T-helper 2 cell (primary cell): ENCODE data around the gene TBCEL.
"Not testable (repeated sequence)": the region's sequence is repeated elsewhere in the genome, so short reads cannot be mapped to it uniquely, and the experiment has no call there.

Experiments
- DNase-seq, 5 experiments: peaks; one replicate each; pipeline versions ENCODE4 v3.0.0 to v3.0.0-alpha.2; 2012 to 2022
- total RNA-seq, 2 donors: gene quantifications; one replicate each; lab custom pipeline; 2026; lab: John Stamatoyannopoulos, UW

The TBCEL gene
- 6.9 to 11.4 reads per million in 2 donors for total RNA-seq

DNA sequence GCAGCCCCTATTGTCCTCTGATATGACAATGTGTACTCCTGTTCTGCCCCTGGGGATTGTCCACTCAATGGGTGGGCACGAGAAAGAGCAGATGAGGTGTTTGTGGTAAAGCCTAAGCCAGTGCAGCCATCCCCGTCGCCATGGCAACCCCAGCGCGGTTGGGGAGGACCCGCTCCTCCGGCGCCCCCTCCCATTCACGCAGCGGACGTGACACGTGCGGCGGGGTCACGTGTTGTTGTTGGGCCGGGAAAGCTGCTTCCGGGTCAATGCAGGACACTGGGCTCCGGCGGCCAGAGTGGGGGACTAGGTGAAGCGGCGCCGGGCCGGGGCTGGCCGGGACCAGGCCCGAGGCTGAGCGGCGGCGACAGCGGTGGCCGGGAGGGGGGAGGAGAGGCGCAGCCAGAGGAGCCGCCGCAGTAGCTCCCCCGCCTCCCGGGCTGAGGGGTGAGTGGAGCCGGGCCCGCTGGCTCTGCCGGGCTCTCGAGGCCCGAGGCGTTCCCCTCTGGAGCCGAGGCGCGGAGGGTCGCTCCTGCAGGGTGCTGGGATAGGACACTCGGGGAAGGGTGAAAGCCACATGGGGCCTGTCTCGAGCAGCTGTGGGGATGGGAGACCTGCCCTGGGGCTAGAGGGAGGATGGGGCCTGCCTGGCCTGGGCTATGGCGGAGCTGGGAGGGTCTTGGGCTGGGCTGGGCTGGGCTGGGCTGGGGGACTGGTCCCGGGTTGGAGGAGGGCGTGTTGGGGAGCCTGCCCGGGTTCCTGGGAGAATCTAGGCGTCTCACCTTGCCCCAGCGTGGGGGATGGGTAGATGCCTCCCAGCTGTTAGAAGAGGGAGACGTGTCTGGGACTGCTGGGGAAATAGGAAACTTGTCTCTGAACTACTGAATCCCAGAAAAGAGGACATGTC lies at the start of gene TBCEL:
Gene TBCEL, plus strand, starts transcription at position 255 of the 904 bp plus-strand sequence. CDS start 21,589 bp downstream, outside the sequence.
- peak; percentile 42 to 90 (median 66) for DNase-seq

- DNase-seq: no peak
Measured at GRCh38 chr11:120974466-120974865, 49.4 kb upstream of the TBCEL start.

- DNase-seq: no peak
Measured at GRCh38 chr11:120974965-120975364, 48.9 kb upstream of the TBCEL start.

- DNase-seq: no peak
Measured at GRCh38 chr11:120977266-120978137, 46.4 kb upstream of the TBCEL start.

DNA sequence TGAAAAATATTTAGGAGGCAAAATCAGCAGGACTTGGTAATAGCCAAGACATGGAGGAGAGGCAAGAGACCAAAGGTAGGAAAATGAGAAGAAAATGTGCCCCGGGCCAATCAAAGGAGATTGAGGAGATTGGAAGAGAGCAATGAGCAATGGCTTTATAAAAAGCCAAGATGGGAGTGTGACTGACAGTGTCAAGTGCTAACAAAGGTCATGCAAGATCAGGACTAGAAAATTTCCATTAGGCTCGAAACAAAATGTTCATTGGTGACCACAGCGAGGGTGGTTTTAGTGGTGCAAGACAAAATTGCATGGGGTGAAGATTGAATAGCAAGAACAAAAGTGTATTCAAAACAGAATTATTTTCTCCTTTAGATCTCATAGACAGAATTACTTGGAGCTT lies 45.2 kb upstream of the TBCEL start:
- no peak for DNase-seq

DNA sequence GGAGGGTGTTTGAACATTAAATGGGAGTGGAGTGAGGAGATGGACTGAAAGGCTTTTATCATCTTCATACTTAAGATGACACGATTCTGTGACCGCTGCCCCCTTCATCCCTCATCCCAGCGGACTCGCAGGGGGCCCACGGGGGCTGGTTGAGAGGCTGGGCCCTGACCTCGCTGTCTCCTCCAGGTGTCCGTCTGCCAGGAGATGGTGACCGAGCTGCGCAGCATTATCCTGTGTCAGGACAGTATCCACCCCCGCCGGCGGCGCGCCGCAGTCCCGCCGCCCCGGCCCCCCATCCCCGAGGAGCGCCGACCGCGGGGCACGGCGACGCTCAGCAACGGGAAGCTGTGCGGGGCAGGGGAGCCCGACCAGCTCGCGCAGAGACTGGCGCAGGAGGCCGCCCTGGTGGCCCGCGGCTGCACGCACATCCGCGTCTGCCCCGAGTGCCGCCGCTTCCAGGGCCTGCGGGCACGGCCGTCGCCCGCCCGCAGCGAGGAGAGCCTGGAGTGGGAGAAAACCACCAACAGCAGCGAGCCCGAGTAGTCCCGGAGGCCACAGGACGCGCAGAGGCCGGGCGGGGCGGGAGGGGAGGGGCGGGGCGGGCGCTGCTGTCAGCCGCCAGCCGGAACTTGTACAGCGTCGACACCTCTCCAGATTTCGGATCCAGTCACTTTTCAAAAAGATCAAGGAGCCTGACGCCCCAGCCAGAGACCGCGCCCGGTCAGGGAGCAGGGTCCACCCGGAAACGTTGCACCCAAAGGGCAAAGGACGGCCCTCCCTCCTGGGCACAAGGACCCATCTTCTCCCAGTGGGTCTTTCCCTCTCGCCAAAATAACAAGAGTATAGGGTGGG lies 38.0 kb upstream of the TBCEL start:
- DNase-seq: peak in 4 of 5 experiments; percentile 3 to 63 (median 17)

GRCh38 chr11:120988603-120989002 lies 35.3 kb upstream of the TBCEL start:
- DNase-seq: no peak

GRCh38 chr11:120991830-120992686 lies 31.8 kb upstream of the TBCEL start:
- DNase-seq: no peak

- no peak for DNase-seq
Measured at GRCh38 chr11:120994091-120994859, 29.6 kb upstream of the TBCEL start.

GRCh38 chr11:120995184-120995583 lies 28.7 kb upstream of the TBCEL start:
- DNase-seq: no peak

DNA sequence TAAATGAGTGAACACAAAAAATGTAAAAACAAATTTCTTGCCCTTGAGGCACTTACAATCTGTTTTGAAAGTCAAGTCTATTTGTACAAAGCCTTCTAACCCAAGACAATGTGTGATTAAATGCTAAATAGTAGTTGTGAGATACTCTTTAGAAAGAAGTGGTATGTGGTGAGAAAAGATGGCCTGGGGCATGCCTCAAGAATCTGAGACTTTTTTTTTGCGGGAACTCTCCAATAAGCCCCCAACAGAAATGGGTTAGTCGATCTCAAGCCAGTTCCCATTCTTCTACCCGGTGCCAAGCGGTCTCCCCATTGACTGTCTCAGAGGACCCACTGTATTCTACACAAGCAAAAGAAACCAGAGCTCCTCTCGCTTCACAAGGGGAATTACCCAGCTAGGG lies 26.9 kb upstream of the TBCEL start:
- no peak for DNase-seq

- DNase-seq: no peak
Measured at GRCh38 chr11:120998581-120998980, 25.3 kb upstream of the TBCEL start.

DNA sequence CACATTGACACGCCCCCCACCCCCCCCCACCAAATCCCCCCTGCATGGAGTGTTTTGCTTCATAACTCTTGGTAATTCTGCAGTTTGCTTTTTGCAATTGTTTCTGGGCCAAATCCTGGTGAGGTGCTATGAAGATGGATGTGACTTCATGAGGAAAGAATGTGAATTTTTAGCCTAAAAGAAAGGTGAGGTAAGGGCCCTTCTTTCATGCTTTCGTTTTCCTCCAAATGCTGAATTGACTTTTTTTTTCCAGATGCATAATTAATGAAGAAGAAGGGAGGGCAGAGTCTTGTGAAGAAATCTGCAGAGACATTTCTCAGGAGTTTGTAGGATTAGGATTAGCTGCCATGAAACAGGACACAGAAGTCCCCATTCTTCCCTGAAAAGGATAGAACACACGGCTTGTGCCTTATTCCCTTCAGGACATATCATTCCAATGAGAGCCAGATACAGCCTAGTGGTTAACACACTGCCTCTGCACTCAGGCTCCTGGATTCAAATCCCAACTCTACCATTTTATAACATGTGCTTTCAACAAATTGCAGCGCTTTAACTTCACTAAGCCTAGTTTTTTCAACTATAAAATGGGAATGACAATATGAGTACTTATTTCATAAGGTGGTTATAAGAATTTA lies 19.6 kb upstream of the TBCEL start:
- no peak for DNase-seq

DNA sequence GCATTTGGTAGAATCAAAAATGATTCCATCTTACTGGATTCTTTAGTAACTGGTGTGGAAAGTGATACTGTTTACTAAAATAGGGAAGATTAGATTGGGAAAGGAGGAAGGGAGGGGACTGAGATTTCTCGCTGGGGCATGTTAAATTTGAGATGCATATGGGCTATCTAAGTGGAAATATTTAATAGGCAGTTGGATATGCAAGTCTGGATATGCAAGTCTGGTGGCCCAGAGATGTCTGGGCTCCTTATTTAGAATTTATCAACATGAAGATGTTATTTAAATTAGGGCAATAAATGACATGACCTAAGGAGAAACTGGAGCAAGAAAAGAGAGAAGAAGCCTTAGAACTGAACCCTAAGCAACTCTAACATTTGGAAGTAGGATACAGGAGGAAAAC lies 17.0 kb upstream of the TBCEL start:
- DNase-seq: no peak

DNA sequence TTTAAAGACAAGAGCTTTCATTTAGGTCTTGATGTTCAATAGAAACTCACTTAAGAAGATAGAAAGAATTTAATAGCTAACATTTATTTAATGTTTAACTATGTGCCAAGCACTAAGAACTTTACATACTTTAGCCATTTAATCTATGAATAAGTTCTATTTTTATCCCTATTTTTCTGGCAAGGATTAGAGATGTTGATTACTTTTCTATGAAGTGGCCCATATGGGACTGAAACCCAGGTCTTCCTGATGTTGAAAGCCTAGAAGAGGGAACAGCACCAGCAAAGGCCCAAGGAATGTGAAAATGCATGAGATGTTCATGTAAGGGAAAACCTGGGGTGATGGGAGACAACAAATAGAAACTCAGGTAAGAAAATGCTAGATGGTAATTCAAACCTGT lies 15.4 kb upstream of the TBCEL start:
- no peak for DNase-seq

- no peak for DNase-seq
Measured at GRCh38 chr11:121012091-121012490, 11.8 kb upstream of the TBCEL start.

- no peak for DNase-seq
Measured at GRCh38 chr11:121018746-121019145, 5.2 kb upstream of the TBCEL start.

DNA sequence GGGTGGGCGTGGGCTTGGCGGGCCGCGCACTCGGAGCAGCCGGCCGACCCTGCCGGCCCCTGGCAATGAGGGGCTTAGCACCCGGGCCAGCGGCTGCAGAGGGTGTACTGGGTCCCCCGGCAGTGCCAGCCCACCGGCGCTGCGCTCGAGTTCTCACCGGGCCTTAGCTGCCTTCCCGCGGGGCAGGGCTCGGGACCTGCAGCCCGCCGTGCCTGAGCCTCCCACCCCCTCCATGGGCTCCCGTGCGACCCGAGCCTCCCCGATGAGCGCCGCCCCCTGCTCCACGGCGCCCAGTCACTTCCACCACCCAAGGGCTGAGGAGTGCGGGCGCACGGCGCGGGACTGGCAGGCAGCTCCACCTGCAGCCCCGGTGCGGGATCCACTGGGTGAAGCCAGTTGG lies 2.2 kb upstream of the TBCEL start:
- DNase-seq: not testable (repeated sequence)

GRCh38 chr11:121024989-121025388 lies 1.1 kb downstream of the TBCEL start:
- peak in 1 of 5 experiments; percentile 26 for DNase-seq

DNA sequence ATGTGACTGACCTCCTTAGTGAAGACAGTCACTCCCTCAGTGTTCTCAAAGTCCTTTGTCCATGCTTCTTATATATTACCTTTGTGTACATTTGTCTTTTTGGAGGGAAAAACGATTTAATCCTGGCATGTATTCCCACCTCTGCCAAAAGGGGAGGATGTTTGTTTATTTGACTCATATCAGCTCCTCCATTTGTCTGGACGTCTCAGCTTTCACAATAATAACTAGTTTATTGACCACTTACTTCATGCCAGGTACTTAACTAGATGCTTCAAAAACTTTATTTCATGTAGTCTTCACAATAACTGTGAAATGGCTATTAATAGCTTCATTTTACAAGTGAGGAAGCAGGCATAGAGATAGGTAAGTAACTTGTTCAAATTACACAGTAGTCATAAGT lies 5.3 kb downstream of the TBCEL start:
- no peak for DNase-seq
